Stimulated activated CD4-positive, alpha-beta T cell treated with anti-CD3 and anti-CD28 coated beads, Interleukin-2, amount 100 ng/mL, for 4 hours (primary cell): ENCODE data around the gene INPP4A.
"Not testable (repeated sequence)": the region's sequence is repeated elsewhere in the genome, so short reads cannot be mapped to it uniquely, and the experiment has no call there.

Source experiments
- DNase-seq: peaks from one replicate; pipeline ENCODE4 v3.0.0-alpha.2; 2020; ENCODE audit warnings: low read depth

The INPP4A gene

DNA sequence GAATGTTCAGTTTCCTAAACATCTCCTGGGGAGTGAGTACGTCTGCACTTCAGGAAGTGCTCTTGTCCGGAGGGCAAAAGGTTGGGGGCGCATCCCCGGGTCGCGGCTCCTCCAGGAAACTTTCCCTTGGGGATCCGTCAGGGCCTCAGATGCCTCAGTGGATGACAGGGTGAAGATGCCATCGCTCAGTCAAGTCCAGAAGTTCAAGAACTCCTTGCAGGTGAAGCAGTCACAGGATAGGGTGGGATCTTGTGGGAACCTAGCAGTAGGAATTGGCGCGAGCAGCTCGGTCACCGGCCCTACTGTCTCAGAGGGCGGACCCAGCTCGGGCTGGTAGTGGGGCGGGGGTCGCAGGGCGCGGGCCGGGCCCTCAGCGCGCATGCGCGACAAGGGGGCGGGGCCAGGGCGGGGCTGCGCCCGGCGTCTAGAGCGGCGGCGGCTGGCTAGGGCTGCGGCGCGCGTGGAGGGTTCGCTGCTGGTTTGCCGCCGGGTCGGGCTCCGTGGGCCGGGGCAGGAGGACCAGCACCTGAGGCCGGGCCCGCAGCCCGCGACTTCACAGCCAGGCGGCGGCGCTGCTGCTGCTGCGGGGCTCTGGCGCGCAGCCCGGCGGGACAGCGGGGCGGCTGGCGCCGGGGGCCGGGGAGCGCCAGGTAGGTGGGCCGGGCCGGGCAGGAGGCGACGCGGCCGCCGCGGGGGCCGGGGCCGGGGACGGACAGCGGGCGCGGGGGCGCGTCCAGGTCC lies at the start of gene INPP4A:
INPP4A (plus strand) TSS at position 423 of the 741 bp plus-strand sequence. CDS start 75,191 bp downstream, outside the sequence.
- peak; percentile 73 for DNase-seq

DNA sequence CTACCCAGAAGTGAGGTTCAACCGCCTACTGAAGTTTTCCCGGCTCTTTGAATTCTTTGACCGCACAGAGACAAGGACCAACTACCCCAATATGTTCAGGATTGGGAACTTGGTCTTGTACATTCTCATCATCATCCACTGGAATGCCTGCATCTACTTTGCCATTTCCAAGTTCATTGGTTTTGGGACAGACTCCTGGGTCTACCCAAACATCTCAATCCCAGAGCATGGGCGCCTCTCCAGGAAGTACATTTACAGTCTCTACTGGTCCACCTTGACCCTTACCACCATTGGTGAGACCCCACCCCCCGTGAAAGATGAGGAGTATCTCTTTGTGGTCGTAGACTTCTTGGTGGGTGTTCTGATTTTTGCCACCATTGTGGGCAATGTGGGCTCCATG lies 48.7 kb upstream of the INPP4A start:
- no peak for DNase-seq

DNA sequence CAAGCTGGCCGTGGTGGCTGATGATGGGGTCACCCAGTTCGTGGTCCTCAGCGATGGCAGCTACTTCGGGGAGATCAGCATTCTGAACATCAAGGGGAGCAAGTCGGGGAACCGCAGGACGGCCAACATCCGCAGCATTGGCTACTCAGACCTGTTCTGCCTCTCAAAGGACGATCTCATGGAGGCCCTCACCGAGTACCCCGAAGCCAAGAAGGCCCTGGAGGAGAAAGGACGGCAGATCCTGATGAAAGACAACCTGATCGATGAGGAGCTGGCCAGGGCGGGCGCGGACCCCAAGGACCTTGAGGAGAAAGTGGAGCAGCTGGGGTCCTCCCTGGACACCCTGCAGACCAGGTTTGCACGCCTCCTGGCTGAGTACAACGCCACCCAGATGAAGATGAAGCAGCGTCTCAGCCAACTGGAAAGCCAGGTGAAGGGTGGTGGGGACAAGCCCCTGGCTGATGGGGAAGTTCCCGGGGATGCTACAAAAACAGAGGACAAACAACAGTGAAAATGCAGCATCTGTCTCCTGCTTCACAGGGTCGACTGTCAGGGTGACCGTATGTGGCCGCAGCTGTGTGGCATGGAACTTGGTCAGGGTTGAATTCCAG lies 47.8 kb upstream of the INPP4A start:
- no peak for DNase-seq

DNA sequence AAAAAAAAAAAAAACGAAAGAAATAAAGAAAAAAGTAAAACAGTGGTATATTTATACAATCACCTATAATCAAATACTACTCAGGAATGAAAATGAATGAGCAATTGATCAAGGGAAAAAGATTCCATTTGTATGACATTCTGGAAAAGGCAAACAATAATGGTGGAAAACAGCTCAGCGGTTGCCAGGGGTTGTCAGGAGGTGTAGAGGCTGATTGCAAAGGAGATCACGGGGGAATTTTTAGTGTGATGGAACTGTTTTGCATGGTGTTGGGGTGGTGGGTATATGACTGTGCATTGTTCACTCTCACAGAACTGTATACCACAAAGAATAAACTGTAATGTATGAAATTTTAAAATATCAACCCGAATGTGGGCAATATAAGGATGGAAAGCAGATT lies 45.5 kb upstream of the INPP4A start:
- DNase-seq, result no peak

DNA sequence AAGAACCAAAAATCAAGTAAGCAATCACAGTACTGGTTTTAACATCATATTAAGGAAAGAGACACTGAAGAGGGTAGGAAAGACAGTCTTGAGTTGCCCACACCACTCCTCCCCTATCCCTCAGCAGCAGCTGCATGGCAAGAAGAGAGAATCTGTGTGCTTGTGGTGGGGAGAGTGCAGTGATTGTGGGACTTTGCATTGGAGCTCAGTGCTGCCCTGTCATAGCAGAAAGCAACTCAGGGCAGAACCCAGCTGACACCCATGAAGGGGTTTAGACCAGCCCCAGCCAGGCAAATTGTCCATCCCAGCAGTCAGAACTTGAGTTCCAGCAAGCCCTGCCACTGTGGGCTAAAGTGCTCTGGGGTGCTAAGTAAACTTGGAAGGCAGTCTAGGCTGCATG lies 40.8 kb upstream of the INPP4A start:
- DNase-seq, result no peak

DNA sequence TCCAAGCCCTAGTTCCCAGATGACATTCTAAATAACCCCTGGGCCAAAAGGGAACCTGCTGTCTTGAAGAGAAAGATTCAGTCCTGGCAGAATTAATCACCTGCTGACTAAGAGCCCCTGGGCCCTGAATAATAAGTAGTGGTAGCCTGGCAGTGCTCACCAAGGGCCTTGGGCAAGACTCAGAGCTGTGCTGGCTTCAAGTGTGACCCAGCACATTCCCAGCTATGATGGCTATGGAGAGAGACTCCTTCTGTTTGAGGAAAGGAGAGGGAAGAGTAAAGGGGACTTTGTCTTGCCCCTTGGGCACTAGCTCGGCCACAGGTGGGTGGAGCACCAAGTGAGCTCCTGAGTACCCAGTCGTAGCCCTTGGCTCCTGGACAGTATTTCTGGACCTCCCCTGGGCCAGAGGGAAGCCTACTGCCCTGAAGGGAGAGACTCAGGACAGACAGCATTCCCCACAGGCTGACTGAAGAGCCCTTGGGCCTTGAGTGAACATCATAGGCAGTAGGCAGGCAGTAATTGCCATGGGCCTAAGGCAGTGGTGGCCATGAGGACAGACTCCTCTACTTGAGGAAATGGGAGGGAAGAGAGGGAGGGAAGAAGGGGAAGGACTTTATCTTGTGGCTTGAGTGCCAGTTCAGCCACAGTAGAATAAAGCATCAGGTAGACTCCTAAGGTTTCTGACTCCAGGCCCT lies 40.0 kb upstream of the INPP4A start:
- DNase-seq, result no peak

DNA sequence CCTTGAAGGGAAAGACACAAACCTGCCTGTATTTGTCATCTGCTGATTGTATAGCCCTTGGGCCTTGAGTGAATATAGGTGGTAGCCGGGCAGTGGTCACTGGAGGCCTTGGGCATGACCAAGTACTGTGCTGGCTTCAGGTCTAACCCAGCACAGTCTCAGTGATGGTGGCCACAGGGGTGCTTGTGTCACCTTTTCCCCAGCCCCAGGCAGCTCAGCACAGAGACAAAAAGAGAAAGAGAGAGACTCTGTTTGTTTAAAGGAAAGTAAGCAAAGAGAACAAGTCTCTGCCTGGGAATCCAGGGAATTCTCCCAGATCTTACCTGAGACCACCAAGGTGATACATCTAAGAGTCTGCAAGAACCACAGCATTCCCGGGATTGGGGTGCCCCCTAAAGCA lies 39.4 kb upstream of the INPP4A start:
- DNase-seq, result no peak

DNA sequence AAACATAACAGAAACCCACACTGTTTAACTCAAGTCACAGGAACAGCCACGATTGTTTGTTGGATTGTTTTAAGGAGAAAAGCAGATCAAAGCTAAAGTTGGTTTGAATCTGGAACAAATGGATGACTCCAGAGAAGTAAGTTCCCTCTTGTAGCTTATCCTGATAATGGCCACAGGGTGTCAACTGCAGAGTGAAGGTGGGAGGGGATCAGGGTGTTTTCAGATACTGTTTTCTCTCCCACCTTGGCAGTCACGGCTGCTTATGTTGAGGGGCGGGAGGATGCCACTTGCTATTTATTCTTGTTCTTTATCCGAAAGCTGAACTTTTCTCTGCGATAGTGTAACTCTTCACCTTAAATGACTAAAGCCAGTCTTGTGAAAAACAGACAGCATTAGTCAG lies 36.5 kb upstream of the INPP4A start:
- DNase-seq, result no peak

DNA sequence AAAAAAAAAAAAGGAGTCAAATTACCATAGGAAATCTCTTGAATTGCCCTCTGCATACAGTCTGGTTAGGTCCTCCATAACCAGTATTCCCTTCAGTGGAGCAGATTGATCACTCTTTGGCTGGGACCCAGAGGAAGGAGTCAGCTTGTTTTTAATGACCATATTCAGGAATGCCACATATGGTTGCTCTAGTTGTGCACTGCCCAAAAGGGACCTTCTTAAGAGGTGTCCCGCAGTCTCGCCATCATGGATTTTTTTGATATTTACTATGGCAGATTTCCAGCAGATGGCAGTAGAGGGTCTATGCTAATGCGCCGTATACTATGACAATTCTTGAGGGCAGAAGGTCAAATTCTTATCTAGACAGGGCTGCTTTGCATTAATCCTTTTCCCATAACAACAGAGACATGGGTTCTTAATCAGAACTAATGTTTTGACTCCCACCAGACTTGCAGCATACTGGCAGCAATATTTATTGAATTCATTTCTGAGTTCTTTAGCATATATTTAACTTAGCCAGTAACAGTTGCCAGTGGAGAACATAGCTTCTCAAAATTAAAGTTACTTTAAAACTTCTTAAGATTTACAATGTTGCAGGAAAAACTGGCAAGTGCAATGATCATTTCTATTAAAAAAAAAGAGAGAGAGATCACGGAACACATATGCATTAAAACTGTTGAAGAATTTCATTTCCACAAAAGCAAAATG lies 31.8 kb upstream of the INPP4A start:
- peak; percentile 28 for DNase-seq

DNA sequence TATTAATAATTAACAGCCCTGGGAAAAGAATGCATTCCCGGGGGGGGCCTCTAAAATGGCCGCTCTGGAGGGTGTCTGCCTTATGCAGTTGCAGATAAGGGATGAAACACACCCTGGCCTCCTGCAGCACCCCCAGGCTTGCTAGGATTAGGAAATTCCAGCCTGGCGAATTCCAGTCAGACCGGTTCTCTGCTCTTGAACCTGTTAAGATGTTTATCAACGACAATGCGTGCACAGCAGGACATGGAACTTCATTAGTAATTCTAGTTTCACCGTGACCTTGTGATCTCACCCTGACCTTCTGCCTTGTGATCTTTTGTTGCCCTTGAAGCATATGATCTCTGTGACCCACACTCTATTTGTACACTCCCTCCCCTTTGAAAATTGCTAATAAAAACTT lies 30.4 kb upstream of the INPP4A start:
- not testable (repeated sequence) for DNase-seq

DNA sequence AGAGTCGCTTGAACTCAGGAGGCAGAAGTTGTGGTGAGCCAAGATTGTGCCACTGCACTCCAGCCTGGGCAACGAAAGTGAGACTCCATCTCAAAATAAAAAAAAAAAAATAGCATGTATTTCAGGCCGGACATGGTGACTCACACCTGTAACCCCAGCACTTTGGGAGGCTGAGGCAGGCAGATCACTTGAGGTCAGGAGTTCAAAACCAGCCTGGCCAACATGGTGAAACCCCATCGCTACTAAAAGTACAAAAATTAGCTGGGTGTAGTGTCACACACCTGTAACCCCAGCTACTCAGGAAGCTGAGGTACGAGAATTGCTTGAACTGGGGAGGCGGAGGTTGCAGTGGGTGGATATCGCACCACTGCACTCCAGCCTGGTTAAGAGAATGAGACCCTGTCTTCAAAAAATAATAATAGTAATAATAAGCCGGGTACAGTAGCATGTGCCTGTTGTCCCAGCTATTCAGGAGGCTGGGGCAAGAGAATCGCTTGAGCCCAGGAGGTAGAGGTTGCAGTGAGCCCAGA lies 28.9 kb upstream of the INPP4A start:
- not testable (repeated sequence) for DNase-seq

DNA sequence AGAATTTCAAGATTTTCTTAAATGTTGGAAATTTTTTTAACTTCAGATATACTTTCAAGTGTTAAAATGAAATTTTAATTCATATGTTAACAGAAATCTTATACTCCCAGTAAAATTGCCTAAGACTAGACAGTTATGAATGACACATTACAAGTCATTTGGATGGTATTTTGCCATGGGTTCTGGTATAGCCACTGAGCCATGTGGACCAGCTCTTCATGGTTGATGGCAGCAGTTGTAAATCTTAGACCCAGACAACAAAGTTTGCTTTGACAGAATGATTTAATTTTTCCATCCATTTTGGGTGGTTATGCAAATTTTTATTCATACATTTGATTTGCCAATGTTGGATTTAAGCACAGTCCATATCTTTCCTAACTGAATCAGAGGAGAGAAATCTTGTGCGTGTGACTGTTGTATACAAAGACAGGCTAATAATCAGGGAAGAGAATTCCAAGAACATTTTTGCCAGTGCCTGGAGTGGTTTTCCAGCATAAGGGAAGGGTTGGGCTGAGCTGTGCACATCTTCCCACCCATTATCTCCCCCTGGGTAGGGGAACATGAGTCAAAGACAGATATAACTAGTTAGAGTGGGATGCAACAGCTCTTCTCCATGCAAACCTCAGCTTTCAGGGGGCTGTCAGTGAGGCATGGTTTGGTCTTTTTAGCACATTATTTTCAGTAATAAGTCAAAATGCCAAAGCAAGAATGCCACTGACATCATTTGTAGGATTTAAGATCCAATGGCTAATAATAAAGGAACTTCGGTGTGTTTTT lies 28.1 kb upstream of the INPP4A start:
- no peak for DNase-seq

DNA sequence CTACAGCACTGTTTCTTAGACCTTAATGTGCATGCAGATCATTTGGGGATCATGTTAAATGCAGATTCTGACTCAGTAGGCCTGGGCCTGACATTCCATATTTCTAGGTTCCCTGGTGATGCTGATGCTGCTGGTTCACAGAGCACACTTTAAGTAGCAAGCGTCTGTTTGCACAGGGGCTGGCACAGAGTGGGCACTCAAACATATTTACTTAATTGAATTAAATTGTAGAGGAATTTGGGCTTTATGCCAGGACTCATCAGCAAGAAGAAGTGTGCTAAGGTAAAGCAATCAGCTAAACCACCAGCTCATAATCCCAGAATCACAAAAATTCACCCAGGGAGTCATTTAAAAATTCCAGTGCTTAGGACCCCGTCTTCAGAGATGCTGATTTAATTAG lies 25.1 kb upstream of the INPP4A start:
- no peak for DNase-seq

DNA sequence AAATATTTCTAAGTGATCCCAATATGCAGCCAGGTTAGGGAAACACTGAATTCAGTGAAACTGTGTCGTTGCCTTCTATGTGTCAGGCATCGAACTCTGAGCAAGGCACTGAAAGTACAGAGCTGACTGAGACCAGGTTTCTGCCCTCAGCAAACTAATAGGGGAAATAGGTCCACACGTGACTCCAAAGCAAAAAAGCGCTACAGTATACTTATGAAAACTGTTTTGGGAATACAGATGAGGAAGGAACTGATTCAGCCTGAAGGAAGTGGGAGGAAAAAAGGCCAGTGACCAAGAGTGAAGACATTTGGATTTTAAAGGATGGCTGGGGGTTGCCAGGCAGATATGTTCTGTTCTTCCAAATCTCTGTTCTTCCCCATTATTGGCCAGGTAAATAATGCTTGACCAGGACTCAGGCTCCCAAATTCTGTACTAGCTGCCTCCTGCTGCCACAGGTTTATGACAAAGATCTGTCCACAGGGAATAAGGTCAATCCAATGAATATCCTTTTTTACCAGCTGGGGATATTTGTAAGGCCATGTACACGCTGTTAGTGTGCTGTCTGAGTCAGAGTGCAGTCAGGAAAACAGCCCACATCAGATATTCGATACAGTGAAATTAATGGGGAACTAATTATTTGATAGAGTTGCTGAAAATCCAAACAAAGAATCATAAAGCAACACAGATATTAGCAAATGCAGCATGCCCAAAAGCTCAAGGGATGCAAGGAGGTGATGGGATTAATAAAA lies 24.5 kb upstream of the INPP4A start:
- DNase-seq, result no peak

DNA sequence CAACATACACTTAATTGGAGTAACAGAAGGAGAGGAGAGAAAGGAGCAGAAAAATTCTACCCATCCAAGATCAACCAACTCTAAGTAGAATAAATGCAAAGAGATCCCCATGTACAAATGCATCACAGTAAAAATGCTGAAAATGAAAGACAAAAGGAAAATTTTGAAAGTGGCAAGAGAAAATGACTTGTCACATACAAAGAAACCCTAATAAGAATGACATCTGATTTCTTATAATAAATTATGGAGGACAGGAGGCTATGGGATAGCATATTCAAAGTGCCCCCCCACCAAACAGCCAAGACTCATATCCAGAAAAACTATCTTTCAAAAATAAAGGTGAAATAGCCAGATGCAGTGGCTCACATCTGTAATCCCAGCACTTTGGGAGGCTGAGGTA lies 22.2 kb upstream of the INPP4A start:
- DNase-seq, result no peak

DNA sequence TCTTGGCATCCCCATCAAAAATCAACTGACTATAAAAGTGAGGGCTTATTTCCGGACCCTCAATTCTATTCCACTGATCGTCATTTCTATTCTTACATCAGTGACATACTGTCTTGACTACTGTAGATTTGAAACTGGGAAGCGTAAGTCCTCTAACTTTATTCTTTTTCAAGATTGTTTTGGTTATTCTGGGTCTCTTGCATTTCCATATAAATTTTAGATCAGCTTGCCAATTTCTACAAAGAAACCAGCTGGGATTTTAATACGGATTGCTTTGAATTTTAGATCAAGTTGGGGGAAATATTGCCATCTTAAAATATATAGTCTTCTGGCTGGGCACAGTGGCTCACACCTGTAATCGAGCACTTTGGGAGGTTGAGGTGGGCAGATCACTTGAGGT lies 17.9 kb upstream of the INPP4A start:
- DNase-seq, result no peak

DNA sequence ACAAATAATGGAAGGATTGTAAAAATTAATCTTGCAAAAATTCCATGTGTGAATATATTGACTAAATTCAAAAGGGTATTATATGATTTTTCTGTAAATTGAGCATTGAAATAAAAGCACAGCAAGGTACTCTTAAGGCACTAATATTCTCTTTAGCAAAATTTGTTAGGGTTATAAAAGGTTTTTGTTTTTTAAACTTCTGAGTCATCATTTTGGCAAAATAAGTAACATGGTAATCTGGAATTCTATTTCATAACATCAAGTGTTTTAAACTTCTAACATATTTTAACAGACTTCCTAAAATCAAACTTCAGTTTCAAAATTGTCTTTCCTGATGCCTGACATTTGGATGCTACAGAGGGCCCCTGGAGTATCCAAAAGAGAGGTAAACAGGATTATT lies 12.5 kb upstream of the INPP4A start:
- DNase-seq, result no peak

DNA sequence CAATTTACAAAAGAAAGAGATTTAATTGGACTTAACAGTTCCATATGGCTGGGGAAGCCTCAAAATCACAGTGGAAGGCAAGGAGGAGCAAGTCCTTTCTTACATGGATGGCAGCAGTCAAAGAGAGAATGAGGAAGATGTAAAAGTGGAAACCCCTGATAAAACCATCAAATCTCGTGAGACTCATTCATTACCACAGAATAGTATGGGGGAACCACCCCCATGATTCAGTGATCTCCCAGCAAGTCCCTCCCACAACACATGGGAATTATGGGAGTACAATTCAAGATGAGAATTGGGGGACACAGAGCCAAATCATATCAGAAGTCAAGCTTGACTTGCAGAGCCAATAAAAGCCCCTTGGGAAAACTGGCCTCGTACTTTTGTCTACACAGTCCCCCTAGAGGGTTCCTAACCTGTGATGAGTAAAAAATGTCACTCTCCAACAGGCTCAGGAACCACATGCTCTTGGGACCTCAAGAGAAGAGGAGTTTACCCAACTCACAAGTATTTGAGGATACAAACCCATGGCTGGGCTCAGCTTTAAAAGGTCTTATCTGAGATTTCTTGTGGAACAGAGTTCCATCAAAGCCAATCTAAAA lies 11.2 kb upstream of the INPP4A start:
- DNase-seq, result no peak

DNA sequence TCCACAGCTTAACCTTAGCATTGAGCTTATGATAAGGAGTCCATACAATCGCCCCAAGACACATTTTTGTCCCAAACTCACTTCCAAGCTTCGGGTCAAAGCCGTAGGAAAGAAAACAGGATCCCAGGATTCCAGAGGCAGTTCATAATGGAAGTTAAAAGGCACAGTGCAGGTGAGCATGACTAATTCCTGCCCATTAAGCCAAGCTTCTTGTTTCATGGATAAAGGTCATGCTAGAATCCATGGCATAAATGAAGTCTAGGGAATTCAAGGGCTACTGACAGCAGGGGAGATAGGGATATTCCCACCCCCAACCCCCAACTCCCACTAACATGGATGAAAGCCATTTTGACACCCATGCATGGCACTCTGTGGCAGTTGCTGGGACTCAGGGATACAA lies 10.2 kb upstream of the INPP4A start:
- no peak for DNase-seq

DNA sequence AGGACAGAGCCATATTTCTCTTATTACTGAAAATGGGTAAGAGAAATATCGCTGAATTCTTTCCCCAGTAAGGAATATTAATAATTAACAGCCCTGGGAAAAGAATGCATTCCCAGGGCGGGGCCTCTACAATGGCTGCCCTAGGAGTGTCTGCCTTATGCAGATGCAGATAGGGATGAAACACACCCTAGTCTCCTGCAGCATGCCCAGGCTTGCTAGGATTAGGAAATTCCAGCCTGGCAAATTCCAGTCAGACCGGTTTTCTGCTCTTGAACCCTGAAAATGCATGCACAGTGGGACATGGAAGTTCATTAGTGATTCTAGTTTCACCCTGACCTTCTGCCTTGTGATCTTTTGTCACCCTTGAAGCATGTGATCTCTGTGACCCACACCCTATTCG lies 9.0 kb upstream of the INPP4A start:
- not testable (repeated sequence) for DNase-seq

DNA sequence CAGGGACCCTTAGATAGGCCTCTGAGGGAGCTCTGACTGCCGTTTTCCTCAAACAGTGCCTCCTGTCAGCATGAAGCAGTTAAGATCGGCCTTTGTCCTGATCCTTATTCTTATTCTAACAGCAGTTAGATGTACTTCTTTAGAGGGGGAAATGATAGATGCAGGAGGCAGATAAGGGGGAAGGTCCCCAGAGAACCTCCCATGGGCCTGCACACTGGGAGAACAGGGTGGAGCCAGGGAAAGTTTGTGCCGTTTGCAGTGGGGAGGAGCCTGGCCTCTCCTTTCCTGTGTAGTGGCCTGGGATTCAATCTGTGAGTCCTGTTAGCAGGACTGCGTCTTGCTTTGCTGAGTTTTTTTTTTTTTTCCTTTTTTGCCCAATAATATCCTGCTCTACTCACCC lies 7.9 kb upstream of the INPP4A start:
- DNase-seq, result no peak
